Measurements from ENCODE around the gene PRSS1.
"Not testable (repeated sequence)": the region's sequence is repeated elsewhere in the genome, so short reads cannot be mapped to it uniquely, and the experiment has no call there.

Gene PRSS1

DNA sequence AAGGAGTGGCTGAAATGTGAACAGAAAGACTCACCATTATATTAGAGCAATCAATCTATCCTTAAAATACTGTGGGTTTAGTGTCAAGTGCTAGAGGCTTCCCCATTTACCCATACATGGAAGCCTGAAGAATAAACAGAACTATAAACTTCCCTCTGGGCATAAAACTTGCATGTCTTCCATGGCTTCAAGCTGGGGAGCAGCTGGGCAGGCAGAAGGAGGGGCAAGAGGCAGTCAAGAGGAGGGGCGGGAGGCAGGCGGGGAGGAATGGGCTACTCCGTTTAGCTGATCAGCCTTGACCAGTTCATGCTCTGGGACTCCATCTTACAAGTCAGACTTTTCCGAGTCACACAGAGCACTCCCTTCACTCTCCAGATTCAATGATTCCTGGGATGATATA is 3.5 kb upstream of the PRSS1 start:
- in situ Hi-C loops (cut with MboI; ENCODE audit: low sequenced_read_pairs): no loop called here

DNA sequence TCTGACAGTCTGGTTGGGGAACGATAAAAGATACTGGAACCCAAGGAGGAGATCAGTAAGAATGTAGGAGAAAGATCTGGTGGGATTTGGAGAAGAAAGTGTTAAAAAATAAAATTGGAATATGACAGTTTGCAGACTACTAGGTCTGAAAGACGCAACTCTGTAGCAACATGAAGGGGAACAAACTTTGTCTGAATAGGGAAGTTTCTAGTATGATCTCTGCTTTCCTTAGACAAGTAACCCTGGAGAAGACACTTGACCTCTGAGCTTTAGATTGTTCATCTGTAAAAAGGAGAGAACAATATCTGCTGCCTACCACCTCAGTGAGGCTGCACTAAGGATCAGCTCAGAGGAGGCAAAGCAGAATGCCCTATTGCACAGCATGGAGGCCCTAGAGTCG is 3.0 kb upstream of the PRSS1 start:
- in situ Hi-C loops (cut with MboI; ENCODE audit: low sequenced_read_pairs): no loop called here

DNA sequence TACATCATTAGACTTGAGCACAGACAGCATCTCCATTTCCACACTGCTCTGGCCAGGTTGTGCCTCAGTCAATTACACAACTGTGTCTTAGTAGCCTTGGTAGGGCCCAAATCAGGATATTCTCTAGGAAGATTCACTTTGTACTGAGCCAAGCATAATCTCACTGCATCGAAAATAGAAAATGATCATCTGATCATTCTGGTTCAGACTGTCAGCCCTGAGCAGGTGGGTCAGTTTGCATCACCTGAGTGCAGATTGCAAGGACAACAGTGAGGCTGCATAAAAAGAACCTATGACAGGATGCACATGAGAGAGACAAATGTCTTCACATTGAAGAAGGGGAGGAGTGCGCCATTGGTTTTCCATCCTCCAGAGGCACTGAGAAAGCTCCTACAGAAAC is 862 bp upstream of the PRSS1 start:
- in situ Hi-C loops (cut with MboI; ENCODE audit: low sequenced_read_pairs): not testable (repeated sequence)

DNA sequence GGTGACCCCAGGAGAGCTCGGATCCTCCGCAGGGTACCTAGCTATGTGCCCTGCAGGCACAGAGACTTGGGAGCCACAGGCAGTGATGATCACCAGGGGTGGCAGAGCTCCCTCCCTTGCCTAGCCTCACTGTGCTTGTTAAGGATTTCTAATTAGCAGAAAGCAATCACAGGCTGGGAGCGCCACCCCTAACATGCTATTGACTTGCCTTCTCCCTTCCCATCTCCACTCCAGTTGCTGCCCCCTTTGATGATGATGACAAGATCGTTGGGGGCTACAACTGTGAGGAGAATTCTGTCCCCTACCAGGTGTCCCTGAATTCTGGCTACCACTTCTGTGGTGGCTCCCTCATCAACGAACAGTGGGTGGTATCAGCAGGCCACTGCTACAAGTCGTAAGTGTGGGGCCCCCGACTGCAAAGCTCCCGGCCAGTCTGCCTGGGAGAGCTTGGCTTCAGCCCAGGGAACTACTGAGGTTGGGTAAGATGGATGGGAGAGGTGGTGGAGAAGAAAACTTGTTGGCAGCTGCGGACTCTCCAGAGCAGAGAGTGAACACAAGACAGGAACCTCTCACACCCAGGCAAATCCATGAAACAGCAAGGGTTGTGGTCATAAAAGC is 1.2 kb downstream of the PRSS1 start:
- in situ Hi-C loops (cut with MboI; ENCODE audit: low sequenced_read_pairs): no loop called here

DNA sequence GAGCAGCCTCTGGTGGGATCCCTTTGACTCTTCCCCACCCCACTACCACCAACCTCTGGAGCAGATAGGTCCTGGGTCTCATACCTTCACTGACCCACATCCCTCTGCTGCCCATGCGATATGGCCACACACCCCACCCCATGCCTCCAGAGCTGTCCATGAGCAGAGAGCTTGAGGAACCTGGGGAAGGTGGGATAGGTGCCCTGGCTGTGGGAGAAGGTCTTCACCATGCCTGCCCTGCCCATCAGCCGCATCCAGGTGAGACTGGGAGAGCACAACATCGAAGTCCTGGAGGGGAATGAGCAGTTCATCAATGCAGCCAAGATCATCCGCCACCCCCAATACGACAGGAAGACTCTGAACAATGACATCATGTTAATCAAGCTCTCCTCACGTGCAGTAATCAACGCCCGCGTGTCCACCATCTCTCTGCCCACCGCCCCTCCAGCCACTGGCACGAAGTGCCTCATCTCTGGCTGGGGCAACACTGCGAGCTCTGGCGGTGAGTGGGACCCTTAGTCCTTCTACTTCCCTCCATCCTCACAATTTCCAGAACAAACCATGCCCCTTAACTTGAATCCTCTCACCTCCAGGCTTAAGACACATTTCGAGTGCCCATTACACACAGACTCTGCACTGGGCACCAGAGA is 2.4 kb downstream of the PRSS1 start:
- in situ Hi-C loops (cut with MboI; ENCODE audit: low sequenced_read_pairs): not testable (repeated sequence)

DNA sequence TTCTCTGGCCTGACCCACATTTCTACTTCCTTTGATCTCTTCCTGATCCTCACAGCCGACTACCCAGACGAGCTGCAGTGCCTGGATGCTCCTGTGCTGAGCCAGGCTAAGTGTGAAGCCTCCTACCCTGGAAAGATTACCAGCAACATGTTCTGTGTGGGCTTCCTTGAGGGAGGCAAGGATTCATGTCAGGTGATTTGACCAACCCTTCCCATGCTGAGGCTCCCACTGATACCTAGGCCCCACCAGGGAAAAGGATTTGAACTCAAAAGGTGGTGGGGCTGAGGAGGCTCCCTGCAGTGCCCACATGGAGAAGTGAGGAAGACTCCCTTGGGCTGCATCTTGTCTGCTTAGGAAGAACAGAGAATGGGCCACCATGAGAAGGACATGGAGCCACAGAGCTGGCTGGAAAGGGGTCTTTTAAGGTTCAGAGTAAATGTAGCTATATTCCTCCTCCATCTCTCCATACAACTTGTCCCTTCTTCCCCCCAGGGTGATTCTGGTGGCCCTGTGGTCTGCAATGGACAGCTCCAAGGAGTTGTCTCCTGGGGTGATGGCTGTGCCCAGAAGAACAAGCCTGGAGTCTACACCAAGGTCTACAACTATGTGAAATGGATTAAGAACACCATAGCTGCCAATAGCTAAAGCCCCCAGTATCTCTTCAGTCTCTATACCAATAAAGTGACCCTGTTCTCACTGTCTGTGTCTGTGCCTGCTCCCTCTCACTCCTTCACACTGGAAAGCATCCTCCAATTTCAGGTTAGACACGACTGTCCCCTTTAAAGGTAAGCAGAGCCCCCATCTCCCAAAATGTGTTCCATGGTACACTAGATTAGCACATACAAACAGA is 3.3 kb downstream of the PRSS1 start:
- in situ Hi-C loops (cut with MboI; ENCODE audit: low sequenced_read_pairs): no loop called here

DNA sequence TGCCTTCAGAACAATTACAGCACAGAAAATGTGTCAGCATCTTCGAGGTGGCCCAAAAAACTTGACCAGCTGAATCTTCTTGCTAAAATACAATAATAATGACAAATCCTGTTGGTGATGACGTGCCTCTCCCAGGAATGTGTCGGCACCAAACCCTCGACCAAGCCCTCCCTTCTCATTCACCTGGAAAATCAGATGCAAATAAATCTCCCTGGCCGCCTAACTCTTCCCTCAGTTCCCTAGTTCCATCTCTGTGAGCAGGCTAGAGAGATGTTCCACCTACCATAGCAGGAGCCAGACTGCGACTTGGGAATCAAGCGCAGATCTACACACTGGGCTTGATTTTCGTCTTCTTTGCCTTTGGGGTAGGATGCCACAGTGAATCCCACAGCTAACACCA is 4.1 kb downstream of the PRSS1 start:
- in situ Hi-C loops (cut with MboI; ENCODE audit: low sequenced_read_pairs): no loop called here

DNA sequence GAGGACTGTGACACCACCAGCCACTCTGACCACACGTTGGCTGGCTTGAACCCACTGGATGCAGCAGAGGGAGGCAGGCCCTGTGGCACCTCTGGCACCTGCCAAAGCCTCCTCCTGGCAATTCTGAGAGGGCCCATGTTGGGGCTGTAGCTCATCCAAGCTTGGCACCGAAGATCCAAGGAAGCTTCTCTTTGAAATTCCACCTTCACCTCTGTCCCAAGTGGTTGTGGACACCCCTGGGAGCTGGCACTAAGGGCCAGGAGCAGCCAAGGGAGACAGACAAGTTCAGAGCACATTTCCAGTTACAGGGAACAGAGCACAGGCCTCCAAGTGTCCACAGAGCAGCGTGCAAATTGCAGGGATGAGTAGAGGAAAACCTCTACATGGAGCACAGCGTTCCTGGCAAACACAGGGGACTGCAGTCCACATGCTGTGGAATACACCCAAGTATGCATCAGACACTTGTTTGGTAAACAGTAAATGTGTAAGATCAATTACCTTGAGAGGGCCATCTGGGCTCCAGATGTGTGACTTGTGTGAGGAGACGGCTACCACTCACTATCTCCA is 4.7 kb downstream of the PRSS1 start:
- in situ Hi-C loops (cut with MboI; ENCODE audit: low sequenced_read_pairs): not testable (repeated sequence)

DNA sequence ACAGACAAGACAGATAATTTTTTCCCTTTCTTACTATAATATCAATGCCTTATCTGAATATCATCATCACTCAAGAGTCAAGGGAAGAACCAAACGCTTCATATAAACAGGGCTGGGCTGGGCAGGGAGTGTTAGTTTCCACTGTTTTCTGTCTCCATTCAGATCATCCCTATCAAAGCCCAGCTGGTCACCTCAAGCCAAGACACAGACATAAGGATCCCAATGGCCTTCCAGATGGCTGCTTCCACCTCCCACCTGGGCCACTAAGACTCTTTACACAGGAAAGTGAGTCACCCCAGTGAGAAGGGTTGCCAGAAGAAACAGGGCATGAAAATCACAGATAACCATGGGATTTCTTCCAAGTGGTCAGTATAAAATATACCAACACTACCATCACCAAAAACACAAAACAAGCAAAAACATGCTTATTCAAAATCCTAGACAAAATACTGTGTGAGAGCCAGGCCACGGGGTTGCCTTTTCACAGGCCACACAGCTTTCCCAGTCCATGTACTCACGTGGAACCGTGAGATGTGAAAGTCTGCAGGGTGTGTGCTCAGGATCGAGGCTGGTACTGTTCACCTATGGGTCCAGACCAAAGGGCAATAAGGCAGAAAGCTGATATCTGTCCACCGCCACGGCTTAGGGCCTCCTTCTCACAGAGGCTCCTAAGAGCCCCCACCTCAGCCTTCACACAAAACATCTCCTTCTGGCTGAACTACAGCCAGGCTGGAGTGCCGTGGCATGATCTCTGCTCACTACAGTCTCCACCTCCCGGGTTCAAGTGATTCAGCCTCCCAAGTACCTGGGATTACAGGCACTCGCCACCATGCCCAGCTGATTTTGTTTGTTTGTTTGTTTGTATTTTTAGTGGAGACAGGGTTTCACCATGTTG is 5.7 kb downstream of the PRSS1 start:
- in situ Hi-C loops (cut with MboI; ENCODE audit: low sequenced_read_pairs): no loop called here

DNA sequence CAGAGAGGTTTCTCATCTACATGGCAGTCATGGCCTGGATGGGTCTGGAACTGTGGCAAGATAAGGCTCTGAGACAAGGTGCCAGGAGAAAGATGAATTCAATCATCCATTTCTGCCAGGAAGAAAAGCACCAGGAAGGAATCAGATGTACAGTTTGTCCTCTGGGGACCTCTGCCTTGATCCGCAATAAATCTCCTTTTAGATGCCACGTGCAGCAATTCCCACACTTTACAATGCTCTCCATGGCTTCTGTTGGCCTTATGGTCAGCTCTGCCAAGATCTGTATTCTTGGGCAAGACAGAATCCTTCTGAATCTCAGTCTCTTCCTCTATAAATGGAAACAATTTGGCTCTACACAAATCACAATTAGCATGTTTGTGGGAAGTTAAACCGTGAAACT is 9.0 kb downstream of the PRSS1 start:
- in situ Hi-C loops (cut with MboI; ENCODE audit: low sequenced_read_pairs): not testable (repeated sequence)

DNA sequence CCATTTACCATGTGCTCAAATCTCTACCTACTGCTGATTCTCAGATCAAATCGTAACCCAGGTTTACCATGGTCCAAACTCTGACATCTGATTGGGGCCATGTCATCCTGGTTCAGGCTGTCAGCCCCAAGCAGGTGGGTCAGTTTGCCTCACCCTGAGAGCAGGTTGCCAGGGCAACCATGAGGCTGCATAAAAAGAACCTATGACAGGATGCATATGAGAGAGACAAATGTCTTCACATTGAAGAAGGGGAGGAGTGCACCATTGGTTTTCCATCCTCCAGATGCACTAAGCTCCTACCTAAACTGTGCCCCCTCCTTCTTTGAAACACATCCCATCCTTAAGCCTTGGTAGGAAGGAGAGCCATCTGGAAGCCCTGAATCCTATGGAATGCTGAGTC is 10.2 kb downstream of the PRSS1 start:
- in situ Hi-C loops (cut with MboI; ENCODE audit: low sequenced_read_pairs): no loop called here

DNA sequence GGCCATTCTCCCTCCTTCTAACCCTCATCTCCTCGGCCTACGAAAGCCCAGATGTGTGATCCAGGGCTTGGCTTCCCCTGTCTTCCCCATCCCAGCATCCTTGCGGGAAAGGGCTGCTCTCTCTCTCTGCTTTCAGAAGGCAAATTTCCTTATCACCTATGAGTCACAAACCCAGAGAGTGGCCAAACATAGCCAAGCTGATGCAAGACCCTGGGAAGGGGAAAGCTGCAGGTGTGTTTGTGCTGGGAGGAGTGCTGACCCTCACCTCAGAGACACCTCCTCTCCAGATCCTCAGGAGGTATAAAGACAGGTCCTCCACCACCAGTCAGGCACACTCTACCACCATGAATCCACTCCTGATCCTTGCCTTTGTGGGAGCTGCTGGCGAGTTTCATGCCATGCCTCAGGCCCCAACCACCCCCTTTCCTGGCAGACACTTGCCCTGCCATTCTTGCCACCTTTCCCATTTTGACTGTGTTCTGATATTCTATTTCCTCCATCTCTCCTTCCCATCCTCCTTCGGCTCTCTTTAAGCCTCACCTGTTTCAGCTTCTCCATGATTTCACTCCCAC is 10.9 kb downstream of the PRSS1 start:
- in situ Hi-C loops (cut with MboI; ENCODE audit: low sequenced_read_pairs): no loop called here

DNA sequence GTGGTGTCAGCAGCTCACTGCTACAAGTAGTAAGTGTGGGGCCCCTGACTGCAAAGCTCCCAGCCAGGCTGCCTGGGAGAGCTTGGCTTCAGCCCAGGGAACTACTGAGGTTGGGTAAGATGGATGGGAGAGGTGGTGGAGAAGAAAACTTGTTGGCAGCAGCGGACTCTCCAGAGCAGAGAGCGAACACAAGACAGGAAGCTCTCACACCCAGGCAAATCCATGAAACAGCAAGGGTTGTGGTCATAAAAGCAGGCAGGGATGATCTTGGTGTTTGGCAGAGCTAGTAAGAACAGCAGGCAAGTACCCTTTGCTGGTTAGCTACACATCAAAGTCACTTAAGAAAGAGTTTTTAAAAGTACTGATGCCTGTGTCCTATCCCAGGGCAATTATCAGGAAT is 12.3 kb downstream of the PRSS1 start:
- in situ Hi-C loops (cut with MboI; ENCODE audit: low sequenced_read_pairs): not testable (repeated sequence)

DNA sequence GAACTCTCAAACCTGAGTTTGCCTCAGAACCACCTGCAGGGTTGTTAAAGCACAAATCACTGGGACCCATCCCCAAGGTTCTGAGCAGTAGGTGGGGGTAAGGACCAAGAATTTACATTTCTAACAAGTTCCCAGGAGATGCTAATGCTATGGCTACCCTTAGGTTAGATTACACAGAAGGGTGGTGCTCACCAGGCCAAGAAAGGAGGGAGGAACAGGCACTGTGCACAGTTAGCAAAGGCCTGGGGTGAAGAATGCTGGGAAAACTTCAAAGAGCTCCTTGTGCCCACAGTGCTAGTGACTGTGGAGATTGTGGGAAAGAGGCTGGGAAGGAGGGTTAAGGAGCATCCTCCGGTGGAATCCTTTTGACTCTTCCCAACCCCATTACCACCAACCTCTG is 12.8 kb downstream of the PRSS1 start:
- in situ Hi-C loops (cut with MboI; ENCODE audit: low sequenced_read_pairs): no loop called here

DNA sequence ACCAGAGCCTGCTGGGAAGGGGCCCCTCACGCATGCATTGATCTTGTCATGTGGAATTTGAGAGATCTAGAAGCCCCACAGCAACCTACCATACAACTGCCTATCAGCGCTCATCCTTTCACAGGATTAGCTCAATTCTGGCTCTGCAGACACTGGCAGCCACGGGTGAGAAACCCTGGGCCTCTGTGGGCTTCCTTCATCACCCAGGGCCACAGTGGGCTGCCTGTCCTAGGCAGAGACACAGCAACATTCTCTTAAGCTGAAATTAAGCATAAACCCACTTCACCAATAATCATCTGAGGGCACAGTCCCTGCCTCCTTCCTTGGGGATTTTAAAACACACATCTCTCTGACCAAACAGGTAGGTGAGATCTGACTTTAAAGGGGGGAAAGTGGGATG is 18.2 kb downstream of the PRSS1 start:
- in situ Hi-C loops (cut with MboI; ENCODE audit: low sequenced_read_pairs): no loop called here

DNA sequence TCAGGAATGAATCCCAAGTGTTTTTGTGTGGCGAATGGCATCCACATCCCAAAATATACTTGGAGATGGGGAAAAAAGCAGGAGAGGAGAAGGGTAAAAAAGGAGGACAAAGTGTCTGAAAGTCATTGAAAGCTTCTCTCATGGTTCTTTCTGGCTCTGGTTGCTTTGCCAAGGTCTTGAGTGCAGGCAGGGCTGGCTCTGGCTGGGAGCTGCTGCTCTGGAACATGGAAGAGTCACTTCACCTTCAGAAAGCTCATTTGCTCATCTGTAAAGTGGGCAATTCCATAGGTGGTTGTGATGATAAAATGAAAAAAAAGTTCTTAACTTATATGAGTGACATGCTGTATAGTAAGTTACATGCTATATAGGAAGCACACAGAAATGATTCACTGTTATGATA is 18.6 kb downstream of the PRSS1 start:
- in situ Hi-C loops (cut with MboI; ENCODE audit: low sequenced_read_pairs): no loop called here

DNA sequence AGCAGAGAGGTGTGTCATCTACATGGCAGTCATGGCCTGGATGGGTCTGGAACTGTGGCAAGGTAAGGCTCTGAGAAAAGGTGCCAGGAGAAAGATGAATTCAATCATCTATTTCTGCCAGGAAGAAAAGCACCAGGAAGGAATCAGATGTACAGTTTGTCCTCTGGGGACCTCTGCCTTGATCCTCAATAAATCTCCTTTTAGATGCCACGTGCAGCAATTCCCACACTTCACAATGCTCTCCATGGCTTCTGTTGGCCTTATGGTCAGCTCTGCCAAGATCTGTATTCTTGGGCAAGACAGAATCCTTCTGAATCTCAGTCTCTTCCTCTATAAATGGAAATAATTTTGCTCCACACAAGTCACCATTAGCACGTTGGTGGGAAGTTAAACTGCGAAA is 19.6 kb downstream of the PRSS1 start:
- in situ Hi-C loops (cut with MboI; ENCODE audit: low sequenced_read_pairs): not testable (repeated sequence)

DNA sequence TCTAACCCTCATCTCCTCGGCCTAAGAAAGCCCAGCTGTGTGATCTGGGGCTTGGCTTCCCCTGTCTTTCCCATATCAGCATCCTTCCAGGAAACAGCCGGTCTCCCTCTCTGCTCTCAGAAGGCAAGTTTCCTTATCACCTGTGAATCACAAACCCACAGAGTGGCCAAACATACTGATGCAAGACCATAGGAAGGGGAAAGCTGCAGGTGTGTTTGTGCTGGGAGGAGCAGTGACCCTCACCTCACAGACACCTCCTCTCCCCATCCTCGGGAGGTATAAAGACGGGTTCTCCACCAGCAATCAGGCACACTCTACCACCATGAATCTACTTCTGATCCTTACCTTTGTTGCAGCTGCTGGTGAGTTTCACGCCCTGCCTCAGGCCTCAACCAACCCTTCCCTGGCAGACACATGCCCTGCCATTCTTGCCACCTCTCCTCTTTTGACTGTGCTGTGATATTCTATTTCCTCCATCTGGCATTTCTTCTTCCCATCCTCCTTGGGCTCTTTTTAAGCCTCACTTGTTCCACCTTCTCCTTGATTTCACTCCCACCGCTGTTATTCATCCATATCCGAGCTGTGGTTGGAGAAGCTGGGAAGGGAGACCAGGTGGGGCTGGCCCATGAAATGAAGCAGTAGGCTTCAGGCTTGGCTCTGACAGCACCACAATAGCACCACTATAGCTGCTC is 21.5 kb downstream of the PRSS1 start, which contains the start of gene PRSS2:
TSS of gene PRSS2 (plus strand) at position 310 of the 692 bp plus-strand sequence. CDS start at position 323, 13 bp downstream.
- in situ Hi-C loops (cut with MboI; ENCODE audit: low sequenced_read_pairs): no loop called here

DNA sequence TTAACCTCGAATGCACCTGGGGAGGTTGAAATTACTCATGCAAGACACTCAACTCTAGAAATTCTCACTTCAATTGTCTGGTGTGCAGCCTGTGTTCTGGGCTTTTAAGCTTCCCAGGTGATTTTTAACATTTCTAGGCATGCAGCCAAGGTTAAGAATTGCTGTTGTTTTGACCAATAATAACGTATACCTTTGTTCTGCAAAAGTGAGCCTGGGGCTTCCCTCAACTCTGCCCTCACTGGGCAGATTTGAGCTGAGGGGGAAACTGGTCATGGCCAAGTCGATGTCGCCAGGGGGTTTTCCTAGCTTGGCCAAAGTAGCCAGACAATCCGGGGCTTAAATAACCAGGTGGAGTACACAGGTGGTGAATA is 22.1 kb downstream of the PRSS1 start:
- in situ Hi-C loops (cut with MboI; ENCODE audit: low sequenced_read_pairs): no loop called here

DNA sequence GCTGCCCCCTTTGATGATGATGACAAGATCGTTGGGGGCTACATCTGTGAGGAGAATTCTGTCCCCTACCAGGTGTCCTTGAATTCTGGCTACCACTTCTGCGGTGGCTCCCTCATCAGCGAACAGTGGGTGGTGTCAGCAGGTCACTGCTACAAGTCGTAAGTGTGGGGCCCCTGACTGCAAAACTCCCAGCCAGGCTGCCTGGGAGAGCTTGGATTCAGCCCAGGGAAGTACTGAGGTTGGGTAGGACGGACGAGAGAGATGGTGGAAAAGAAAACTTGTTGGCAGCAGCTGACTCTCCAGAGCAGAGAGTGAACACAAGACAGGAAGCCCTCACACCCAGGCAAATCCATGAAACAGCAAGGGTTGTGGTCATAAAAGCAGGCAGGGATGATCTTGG is 22.8 kb downstream of the PRSS1 start:
- in situ Hi-C loops (cut with MboI; ENCODE audit: low sequenced_read_pairs): no loop called here
